HG02610 (cell line): ENCODE results near the gene RNPEPL1.
"Not testable (repeated sequence)": the region's sequence is repeated elsewhere in the genome, so short reads cannot be mapped to it uniquely, and the experiment has no call there.

Source experiments
- ATAC-seq: cut with Tn5 transposase; IDR thresholded peaks from one replicate; pipeline ENCODE4 v1.9.1; 2021; ENCODE audit warnings: mild to moderate bottlenecking, moderate library complexity; ENCODE audit not compliant: unreplicated experiment

RNPEPL1 gene

GRCh38 chr2:240538031-240538780 is 30.1 kb upstream of the RNPEPL1 start:
- no peak for ATAC-seq

- not testable (repeated sequence) for ATAC-seq
Observed at GRCh38 chr2:240539101-240539500, 29.2 kb upstream of the RNPEPL1 start.

DNA sequence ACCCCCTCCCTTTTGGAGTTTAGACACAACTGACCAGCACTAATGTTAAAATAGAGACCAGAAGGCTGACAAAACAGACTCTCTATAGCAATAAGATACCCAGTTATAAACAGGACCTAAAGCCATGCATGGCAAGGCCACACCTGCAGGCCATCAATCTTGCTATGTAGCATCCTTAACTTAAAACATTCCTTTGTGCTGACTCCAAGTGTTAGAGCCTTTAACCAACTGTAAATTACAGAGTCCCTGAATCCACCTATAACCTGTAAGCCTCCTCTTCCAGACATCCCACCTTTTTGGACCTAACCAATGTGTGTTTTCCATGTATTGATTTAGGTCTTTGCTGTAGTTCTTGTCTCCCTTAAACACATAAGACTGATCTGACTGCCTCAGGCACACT is 28.4 kb upstream of the RNPEPL1 start:
- ATAC-seq = no peak

- no peak for ATAC-seq
Observed at GRCh38 chr2:240551288-240551687, 17.0 kb upstream of the RNPEPL1 start.

DNA sequence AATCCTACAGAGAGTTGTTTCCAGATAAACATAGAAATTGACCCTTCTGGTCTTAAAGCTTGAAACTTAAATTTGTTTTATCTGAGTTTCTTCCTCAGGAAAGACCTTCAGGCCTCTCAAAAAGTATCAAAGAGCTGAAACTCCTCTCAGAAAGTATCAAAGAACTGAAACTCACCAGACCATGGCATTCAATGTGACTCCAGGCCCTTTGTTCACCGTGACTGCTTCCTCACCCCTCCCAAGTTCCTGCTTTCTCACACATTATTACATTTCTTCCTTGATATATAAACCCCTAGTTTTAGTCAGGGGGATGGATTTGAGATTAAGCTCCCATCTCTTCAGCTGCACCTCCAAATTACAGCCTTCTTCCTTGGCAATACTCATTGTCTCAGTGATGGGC is 16.5 kb upstream of the RNPEPL1 start:
- no peak for ATAC-seq

DNA sequence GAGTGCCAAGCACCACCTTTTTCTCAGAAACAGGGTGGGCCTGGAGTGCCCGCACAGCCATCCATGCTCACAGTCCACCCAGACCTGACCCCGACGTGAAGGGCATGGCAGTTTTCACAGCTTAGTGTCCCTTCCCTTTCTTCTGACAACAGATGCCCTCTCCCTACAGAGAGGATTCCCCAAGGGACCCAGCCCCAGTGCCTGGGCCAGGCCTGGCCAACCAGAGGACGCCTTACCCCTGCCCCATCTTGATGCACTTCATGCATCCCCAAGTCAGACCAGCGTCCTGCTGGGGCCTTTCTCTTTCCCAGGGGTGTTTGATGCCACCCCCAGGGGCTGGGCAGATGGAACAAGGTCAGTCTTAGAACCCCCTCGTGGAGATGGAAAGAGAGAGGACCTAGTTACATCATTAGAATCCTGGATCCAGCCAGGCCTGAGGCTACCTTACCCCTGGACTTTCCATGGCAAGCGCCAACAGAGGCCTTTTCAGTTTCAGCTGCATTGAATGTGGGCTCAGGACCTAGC is 14.3 kb upstream of the RNPEPL1 start:
- no peak for ATAC-seq

DNA sequence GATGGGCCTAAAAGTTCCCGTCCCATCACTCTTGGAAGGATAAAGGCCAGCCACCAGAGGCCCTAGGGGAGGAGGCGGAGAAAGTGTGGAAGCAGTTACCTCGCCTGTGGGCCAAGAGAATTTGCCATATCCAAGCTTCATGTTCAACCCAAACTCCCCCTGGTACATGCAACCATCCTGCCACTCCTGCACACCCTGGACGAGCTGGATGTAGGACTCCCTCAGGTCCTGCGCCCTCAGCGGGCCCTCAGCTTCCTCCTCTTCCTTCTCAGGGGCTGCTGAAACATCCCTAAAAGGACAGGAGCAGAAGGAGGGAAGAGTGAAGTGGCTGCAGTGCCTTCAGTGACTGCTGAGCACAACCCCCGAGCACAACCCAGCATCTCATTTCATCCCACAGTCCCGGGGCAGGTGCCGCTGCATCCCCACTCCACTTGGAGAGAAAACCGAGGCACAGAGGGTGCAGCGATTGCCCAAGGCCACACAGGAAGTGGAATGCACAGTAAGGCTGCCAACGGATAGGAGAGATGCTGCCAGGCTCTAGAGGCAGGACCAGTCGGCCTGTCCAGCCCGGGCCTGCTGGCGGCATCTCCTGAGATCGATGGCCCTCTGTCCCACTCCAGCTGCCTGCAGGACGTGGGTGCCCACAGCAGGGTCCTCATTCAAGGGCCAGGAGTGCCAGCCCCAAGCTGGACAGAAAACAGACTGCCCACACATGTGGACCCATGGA is 13.4 kb upstream of the RNPEPL1 start:
- ATAC-seq = no peak

DNA sequence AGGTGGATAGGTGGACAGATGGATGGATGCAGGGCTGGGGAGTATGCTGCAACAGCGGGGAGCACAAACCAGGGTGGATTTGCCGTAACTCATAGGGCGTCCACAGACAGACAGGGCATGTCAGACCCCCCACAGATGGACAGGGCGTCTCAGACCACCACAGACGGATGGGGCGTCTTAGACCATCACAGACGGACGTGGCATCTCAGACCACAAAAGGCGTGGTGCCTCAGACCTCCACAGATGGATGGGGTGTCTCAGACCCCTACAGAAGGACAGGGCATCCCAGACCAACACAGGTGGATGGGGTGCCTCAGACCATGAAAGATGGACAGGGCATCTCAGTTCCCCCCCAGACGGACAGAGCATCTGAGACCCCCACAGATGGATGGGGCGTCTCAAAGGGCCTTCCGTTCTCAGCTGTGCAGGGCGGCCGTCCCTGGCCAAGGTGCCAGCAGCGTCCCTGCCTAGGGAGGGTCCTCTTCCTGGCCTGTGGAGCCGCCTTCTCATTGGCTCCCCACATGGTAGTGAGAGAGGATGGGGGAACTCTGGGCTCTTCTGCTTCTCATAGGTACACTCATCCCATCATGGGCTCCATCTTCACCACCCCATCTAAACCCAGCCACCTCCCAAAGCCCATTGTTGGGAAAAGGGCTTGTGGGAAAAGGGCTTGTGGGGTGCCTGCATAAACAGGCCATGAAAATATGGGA is 12.6 kb upstream of the RNPEPL1 start:
- ATAC-seq = no peak

DNA sequence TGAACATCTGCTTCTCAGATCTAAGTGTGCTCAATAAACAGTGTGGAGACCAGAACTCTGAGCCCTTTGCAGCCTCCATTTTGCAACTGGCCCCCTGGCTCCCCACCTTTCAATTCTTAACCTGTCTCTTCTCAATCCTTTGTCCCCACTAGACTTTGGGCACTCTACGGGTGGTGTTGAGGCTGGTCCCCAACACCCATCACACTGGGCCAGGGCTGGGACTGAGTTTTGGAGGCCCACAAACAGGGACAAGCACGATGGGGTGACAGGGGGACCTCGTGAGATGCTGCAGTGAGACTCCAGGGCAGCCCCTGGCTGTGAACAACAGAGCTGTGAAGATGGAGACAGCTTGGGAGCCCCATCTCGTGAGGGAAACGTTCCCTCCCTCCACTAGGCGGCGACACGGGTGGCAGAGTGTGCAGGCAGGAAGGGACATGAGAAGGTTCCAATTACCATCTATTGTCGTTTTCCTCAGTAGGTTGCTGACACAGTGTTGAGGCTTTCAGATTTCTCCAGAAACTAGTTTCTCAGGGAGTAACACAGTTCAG is 11.7 kb upstream of the RNPEPL1 start:
- ATAC-seq = no peak

DNA sequence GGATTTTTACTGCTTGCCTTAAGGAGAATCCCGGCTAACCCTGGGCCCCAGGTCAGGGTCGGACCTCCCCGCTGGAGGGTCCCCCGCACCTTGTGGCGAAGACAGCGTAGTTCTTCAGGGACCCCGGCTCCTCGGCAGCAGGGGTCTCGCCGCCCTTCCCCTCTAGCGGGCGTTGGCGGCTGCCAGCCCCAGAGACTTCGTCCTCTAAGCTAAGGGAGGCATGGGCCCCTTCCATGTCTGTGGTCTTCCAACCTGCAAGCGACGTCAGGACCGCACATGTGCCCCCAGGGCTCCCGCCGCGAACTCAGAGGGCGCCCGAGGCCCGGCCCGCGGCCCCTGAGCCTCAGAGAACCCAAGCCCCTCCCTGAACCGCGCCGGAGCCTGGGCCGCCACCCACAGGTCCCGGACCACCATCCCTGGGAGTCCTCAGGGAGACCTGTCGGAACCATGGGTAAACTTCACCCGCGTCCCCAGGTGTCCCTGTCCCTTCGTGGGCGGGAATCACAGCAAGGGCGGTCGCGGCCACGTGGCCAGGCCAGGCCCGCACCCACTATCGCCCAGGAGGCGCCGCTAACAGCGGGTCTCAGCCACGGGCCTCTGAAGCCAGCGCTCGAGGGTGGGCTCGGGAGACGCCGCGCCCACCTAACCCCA is 11.1 kb upstream of the RNPEPL1 start:
- no peak for ATAC-seq

GRCh38 chr2:240557808-240558207 is 10.5 kb upstream of the RNPEPL1 start, which contains the start of gene ANKMY1:
TSS of gene ANKMY1 (minus strand) at chr2:240557988. CDS start at chr2:240557335, 653 bp downstream.
- ATAC-seq = no peak

GRCh38 chr2:240558236-240558761 is 10.0 kb upstream of the RNPEPL1 start:
- ATAC-seq = no peak

- no peak for ATAC-seq
Observed at GRCh38 chr2:240559286-240559685, 9.0 kb upstream of the RNPEPL1 start.

- ATAC-seq = peak; percentile 56
Observed at GRCh38 chr2:240560084-240560479, 8.2 kb upstream of the RNPEPL1 start, which contains the start of gene DUSP28. TSS of gene DUSP28 (plus strand) at chr2:240560357. CDS start at chr2:240560685, 328 bp downstream.

DNA sequence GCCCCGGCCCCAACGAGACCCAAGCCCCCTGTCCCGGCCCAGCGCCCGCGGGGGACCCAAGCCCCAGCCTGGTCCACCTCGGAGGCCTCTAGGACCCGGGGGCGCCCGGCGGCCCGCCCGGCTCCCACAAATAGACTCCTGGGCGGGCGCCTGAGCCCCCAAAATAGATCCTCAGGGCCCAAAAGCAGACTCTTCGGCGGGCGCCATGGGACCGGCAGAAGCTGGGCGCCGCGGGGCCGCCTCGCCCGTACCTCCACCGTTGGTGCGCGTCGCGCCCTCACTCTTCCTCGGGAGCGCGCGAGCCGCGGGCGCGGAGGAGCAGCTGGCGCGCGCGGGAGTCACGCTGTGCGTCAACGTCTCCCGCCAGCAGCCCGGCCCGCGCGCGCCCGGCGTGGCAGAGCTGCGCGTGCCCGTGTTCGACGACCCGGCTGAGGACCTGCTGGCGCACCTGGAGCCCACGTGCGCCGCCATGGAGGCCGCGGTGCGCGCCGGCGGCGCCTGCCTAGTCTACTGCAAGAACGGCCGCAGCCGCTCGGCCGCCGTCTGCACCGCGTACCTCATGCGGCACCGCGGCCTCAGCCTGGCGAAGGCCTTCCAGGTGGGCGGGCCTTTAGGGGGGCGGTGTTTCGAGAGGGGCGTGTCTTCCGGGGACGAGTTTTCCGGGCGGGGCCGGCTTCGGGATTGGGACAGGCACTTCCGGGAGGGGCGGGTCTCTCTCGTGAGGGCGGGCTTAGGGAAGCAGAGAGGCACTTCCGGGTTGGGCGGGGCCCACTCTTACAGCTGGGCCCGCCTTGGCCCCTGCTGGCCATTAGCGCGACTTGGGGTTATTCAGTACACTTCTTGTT is 7.6 kb upstream of the RNPEPL1 start:
- peak; percentile 53 for ATAC-seq

DNA sequence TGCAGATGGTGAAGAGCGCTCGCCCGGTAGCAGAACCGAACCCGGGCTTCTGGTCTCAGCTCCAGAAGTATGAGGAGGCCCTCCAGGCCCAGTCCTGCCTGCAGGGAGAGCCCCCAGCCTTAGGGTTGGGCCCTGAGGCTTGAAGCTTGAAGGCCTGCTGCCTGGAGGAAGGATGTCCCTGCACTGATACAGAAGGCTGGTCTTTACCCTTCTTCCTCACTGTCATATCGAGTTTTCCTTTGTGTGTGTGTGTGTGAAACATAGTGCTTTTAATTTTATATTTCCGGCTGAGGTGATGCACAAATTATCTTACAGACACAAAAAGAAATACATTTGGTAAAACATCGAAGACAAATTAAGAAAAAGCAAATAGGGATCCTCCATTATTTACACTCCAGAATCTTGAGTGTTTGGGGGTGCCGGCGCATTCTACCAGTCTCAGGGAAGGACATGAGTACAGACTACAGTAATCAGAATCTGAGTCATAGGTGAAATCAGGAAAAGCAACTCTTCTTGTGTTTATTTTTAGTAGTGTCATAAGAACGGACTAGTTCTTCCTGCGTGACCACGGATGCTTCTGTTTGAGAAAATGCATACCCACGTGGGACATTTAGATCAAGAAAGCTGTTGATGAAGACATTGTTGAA is 6.8 kb upstream of the RNPEPL1 start:
- peak; percentile 0 for ATAC-seq

GRCh38 chr2:240563231-240563630 is 5.1 kb upstream of the RNPEPL1 start:
- not testable (repeated sequence) for ATAC-seq

GRCh38 chr2:240563951-240564560 is 4.2 kb upstream of the RNPEPL1 start:
- ATAC-seq = no peak
